Activated CD8-positive, alpha-beta memory T cell treated with anti-CD3 and anti-CD28 coated beads, Interleukin-2, amount 50 U/mL, for 4 hours (primary cell): ENCODE data around the gene PKP3.
"Not testable (repeated sequence)": the region's sequence is repeated elsewhere in the genome, so short reads cannot be mapped to it uniquely, and the experiment has no call there.

Source experiments
- DNase-seq: peaks from one replicate; pipeline ENCODE4 v3.0.0-alpha.2; 2020

The PKP3 gene

DNA sequence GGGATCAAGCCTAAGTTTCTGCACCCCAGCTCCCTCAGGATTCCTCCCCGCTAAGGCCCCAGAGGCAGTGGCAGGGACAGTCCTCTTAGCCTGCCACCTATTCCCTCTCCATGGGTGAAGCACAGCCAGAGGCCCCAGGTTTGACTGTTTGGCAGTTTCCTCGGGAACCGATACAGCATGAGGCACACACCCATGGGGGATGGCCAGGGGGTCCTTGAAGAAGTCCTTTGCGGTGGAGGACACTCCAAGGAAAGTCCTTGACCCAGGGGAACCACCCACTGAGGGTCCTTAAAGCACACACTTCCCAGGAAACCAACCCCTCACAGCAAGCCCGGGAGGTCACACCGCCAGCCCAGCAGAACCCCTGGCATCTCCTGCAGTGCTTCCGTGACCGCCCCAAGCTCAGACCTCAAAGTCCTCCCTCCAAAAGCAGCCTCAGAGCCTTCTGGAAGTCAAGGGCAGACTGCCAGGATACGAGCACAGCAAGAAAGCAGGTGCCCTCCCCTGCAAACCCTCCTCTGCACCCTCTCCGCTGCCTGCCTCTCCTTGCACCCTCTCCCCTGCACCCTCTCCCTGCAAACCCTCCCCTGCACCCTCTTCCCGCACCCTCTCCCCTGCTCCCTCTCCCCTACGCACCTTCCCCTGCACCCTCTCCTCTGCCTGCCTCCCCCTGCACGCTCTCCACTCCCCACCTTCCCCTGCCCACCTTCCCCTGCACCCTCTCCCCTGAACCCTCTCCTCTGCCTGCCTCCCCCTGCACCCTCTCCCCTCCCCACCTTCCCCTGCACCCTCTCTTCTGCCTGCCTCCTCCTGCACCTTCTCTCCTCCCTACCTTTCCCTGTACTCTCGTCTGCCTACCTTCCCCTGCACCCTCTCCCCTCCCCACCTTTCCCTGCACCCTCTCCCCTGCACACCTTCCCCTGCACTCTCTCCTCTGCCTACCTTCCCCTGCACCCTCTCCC lies 19.4 kb downstream of the PKP3 start:
- no peak for DNase-seq

- DNase-seq: no peak
Observed at GRCh38 chr11:414318-414857, 20.4 kb downstream of the PKP3 start.

GRCh38 chr11:415640-416041 lies 21.6 kb downstream of the PKP3 start:
- no peak for DNase-seq

- DNase-seq: no peak
Observed at GRCh38 chr11:416051-416756, 22.2 kb downstream of the PKP3 start.

GRCh38 chr11:416757-417621 lies 23.0 kb downstream of the PKP3 start:
- peak; percentile 51 for DNase-seq

- no peak for DNase-seq
Observed at GRCh38 chr11:417652-418342, 23.8 kb downstream of the PKP3 start.

- no peak for DNase-seq
Observed at GRCh38 chr11:418343-419247, 24.6 kb downstream of the PKP3 start.

DNA sequence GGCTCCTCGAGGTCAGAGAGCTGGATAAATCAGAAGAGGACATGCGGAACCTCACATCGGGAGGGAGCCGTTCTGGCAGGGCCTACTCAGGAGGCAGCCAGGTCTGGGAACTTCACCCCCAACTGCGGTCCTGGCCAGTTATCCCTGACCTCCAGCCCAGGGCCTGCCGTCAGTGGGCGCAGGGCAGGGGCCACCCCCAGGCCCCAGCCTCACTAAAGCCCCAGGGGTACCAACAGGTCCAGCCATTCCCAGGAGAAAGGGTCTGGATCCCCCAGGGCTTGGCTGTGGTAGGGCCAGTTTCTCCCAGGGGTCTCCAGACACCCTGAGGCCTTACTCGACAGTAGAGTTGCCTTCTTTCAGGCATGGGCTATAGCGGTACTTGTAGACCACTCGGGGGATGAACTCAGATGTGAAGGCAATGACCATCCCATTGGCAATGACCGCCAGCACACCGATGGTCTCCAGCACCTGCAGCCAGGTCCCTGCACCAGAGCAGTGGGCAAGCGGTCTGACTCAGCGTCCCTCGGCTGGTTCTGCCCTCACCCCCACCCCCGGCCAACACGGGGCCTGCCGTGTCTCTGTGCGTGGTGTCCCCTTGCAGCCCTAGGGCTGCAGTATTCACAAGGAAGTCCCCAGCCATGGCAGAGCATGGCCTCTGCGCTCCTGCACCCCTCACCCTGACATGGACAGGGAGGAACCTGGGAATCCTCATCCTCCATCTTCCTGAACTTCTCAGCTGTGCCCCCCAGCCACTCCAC lies 25.4 kb downstream of the PKP3 start:
- DNase-seq: no peak

DNA sequence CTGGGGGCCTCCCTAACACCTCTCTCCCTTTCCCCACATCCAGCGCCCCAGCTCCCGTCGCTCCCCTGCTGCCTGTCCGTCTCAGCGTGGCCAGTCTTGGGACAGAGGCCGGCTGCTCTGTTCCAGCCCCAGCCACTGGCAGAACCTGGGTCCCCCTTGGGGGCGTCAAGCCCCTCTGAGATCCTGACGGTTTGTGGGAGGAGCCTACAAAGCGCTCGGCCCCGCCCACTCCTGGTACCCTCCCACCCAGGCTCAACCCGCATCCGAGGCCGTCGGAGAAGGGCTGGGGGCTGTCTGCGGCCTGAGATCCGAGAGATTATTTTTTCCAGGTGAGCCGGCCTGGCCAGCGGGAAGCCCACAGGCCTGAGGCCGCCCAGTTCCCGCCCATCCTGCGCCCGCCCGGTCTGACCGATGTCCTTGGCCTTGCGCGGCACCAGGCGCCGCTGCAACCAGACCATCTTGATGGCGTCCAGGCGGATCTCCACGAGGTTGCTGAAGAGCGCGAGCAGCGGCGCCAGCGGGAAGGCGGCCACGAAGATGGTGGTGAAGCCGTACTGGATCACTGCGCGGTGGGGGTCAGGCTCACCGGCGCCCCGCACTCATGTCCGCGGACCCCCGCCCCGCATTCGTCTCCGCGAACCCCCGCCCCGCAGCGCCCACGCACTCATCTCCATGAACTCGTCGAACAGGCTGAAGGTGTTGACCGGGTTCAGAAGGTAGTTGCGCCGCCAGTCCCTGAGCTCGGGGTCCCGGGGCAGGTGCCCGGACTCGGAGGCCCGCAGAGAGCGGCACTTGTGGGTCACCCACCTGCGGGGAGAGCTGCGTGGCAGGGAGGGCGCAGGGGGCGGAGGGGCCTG lies 26.3 kb downstream of the PKP3 start:
- no peak for DNase-seq

GRCh38 chr11:420911-421321 lies 26.9 kb downstream of the PKP3 start:
- DNase-seq: no peak

- DNase-seq: no peak
Observed at GRCh38 chr11:422249-422656, 28.2 kb downstream of the PKP3 start.

DNA sequence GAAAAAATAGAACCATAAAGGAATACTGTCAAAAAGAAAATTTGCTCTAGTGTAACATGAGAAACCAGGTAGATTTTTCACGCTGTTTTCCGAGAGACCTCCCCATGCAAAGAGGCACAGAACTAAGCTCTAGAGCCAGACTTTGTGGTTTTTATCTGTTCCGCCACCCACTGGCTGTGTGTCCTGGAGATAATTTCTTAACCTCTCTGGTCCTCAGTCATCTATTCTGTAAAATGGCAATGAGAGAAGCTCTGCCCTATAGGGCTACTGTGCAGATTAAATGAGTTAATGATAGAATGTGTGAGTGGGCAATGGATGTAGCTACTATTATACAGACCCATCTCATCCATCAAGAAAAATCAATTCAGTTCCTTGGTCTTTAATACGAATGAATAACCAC lies 30.2 kb downstream of the PKP3 start:
- no peak for DNase-seq

- DNase-seq: not testable (repeated sequence)
Observed at GRCh38 chr11:424766-425165, 30.8 kb downstream of the PKP3 start.

- DNase-seq: no peak
Observed at GRCh38 chr11:425301-425700, 31.3 kb downstream of the PKP3 start.

DNA sequence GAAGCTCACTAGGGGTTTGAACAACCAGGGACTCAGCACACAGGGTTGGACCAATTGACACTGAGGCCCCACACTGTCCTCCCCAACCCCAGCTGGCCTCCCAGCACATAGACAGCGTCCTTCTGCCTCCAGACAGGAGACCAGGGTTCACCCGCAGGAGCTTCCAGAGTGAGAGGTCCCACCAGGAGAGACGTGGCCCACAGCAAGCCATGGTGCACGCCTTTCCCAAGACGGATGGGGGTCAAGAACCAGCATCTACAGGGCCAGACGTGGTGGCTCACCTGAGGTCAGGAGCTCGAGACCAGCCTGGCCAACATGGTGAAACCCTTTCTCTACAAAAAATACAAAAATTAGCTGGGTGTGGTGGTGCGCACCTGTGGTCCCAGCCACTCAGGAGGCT lies 32.8 kb downstream of the PKP3 start:
- no peak for DNase-seq

GRCh38 chr11:428295-428694 lies 34.3 kb downstream of the PKP3 start:
- no peak for DNase-seq

DNA sequence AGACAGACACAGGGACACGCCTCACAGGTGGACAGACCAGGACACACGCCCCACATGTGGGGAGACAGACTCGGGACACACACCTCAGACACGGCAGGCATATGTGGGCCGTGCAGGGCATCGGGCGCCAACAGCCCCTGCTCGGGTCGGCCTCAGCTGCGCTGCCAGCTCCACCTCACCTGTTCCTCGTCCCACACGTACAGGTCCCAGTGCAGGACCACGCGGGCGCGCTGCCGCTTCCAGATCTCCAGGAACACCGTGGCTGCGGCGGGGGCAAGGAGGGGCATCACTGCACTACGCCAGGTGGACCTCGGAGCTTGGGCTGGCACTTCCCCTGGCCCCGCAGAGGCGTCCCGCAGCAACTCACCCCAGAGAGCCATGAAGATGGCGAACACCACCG lies 35.4 kb downstream of the PKP3 start:
- DNase-seq: no peak

GRCh38 chr11:429931-430456 lies 36.0 kb downstream of the PKP3 start:
- no peak for DNase-seq

DNA sequence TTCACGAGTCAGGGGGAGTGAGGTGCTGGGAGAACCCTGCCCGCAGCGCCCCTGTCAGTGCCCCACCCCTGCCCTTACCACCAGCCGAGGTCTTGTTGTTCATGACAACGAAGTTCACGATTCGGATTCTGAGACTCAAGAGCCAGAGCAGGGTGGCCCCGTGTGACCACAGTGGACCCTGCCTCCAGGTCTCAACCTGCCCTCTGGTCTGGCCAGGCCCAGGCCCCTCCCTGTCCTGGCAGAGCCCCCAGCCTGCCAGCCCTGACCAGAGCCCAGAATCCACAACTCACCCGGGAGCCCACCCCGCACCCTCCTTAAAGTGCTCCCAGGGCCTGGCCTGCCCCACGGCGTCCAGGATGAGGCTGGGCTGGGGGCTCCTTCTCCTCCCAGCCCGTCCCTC lies 37.9 kb downstream of the PKP3 start:
- no peak for DNase-seq
